Transverse colon (tissue), 3 donors: ENCODE data around the gene GALNT13.

Experiments
- CTCF ChIP-seq, 5 experiments: fragments of 200-600 bp in 3 of 5; fragments of 450-650 bp in 2 of 5; sonication (generic) in 3 of 5; IDR thresholded peaks; 1 replicate in 2 of 5; 2 replicates in 3 of 5; pipeline ENCODE4 v1.5.1; 2016 to 2017; ENCODE audit warnings: antibody characterized with exemption in 5 of 5, inconsistent platforms in 3 of 5, mild to moderate bottlenecking in 2 of 5, moderate library complexity in 1 of 5
- EP300 ChIP-seq: sonication (generic); formaldehyde crosslinking; IDR thresholded peaks from one replicate; pipeline ENCODE4 v1.6.1; 2017; ENCODE audit warnings: antibody characterized with exemption, low read depth
- POLR2A ChIP-seq: fragments of 450-650 bp; IDR thresholded peaks from one replicate; pipeline ENCODE4 v1.6.1; 2016; ENCODE audit warnings: antibody characterized with exemption, mild to moderate bottlenecking, moderate library complexity

DNA sequence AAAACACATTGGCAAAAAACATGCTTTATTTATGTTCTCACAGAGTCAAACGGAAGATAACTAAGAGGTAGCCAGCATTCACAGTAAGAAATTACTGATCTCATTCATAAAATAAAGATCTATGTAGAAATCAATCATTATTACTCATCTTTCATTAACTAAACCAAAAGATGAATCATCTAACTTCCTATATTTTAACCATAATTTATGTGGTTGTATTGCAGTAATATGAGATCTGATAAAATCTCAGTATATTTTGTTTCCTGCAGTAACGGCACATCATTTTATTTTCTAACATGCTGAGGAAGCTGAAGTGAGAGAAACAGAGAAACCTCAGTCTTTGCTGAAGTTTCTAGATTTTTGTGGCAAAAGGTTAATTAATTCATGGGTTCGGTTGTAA is 375.8 kb downstream of the GALNT13 start:
- TF ChIP-seq POLR2A (no peak), CTCF (IDR thresholded peaks at IDR 0.05) (no peak), EP300 (no peak)
